Chondrocyte (in vitro differentiated cells): ENCODE data around the gene ABCB9. TPM values are rescaled to one million over a fixed set of nuclear protein-coding genes. Genes with fewer than 3 reads are reported as not detected.
A peak's percentile ranks its signal among the peaks of the same experiment; 100 is the strongest.

ENCODE experiments used
- DNase-seq: peaks from one replicate; pipeline ENCODE4 v3.0.0; 2021; ENCODE audit warnings: mixed read lengths, low spot score
- H3K27ac Mint-ChIP-seq: one replicate; pipeline ENCODE4 v1.8.0; 2021; ENCODE audit warnings: mild to moderate bottlenecking, moderate library complexity, mixed read lengths; ENCODE audit not compliant: unreplicated experiment
- H3K27me3 Mint-ChIP-seq: 2 replicates; pipeline ENCODE4 v1.8.0; 2021; ENCODE audit warnings: low read depth, mixed read lengths
- H3K36me3 Mint-ChIP-seq: 2 replicates; pipeline ENCODE4 v1.8.0; 2021; ENCODE audit warnings: low read depth, mixed read lengths
- H3K4me1 Mint-ChIP-seq: 2 replicates; pipeline ENCODE4 v1.8.0; 2021; ENCODE audit warnings: low read depth, mild to moderate bottlenecking, mixed read lengths
- H3K4me3 Mint-ChIP-seq: one replicate; pipeline ENCODE4 v1.8.0; 2021; ENCODE audit warnings: mild to moderate bottlenecking, moderate library complexity, mixed read lengths; ENCODE audit not compliant: unreplicated experiment
- H3K9me3 Mint-ChIP-seq: 2 replicates; pipeline ENCODE4 v1.8.0; 2021; ENCODE audit warnings: low read depth, mixed read lengths
- CTCF ChIP-seq: fragments of 200-600 bp; sonication (generic); IDR thresholded peaks from 2 replicates; pipeline ENCODE4 v1.5.0; 2021; ENCODE audit warnings: antibody characterized with exemption, mild to moderate bottlenecking, moderate library complexity
- total RNA-seq: library from RNA; stranded (reverse); gene quantifications from 3 replicates; pipeline ENCODE4 v1.2.1, GENCODE V29; 2021

ABCB9 gene
- total RNA-seq, 1 donor from 2014 or later, result 14.2 TPM

- Mint-ChIP-seq H3K27me3 (no peaks in the 10 kb centered on the region), H3K4me3 (peak overlapping the region; percentile 94), H3K36me3 (no peaks in the 10 kb centered on the region), H3K9me3 (no peaks in the 10 kb centered on the region), H3K27ac (peak overlapping the region; percentile 99), H3K4me1 (peaks cover 29% of the 10 kb centered on the region)
- DNase-seq, result peak; percentile 98
- TF ChIP-seq CTCF, result no peak
Observed at GRCh38 chr12:122974274-122974891, 8.1 kb upstream of the ABCB9 start.

GRCh38 chr12:122969676-122970075 is 3.4 kb upstream of the ABCB9 start:
- Mint-ChIP-seq H3K27ac (no peak overlapping the region), H3K27me3 (no peaks in the 10 kb centered on the region), H3K36me3 (no peaks in the 10 kb centered on the region), H3K9me3 (no peaks in the 10 kb centered on the region), H3K4me1 (peaks cover 14% of the 10 kb centered on the region), H3K4me3 (no peak overlapping the region)
- no peak for DNase-seq
- no peak for TF ChIP-seq CTCF

DNA sequence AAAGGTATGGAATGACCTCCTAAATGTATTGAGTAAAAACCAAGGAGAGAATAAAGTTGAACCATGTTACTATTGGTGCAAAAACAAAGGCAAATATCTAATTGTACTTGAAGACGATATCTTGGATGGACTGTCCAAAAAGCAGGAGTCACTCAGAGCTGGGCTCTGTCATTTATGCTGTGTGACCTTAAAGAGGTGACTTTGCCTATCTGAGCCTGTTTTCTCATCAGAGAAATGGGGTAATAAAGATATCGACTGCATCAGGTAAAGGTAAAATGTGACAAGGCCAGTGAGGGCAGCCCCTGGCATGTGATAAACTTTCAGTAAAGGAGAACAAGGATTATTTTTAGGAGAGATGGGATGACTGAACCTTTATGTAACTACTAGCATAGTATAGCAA is 1.8 kb upstream of the ABCB9 start:
- no peak overlapping the region for H3K4me3 Mint-ChIP-seq
- no peaks in the 10 kb centered on the region for H3K36me3 Mint-ChIP-seq
- no peak for TF ChIP-seq CTCF
- H3K4me1 Mint-ChIP-seq, result peaks cover 17% of the 10 kb centered on the region
- no peak overlapping the region for H3K27ac Mint-ChIP-seq
- DNase-seq, result no peak
- H3K27me3 Mint-ChIP-seq, result no peaks in the 10 kb centered on the region
- H3K9me3 Mint-ChIP-seq, result no peaks in the 10 kb centered on the region

- H3K36me3 Mint-ChIP-seq, result no peaks in the 10 kb centered on the region
- DNase-seq, result no peak
- peaks cover 17% of the 10 kb centered on the region for H3K4me1 Mint-ChIP-seq
- H3K4me3 Mint-ChIP-seq, result no peak overlapping the region
- no peak overlapping the region for H3K27ac Mint-ChIP-seq
- no peak for TF ChIP-seq CTCF
- H3K9me3 Mint-ChIP-seq, result no peaks in the 10 kb centered on the region
- no peaks in the 10 kb centered on the region for H3K27me3 Mint-ChIP-seq
Observed at GRCh38 chr12:122966743-122967550, 684 bp upstream of the ABCB9 start.

GRCh38 chr12:122965321-122965751 is 927 bp downstream of the ABCB9 start:
- Mint-ChIP-seq H3K27me3 (no peaks in the 10 kb centered on the region), H3K27ac (no peak overlapping the region), H3K4me1 (peaks cover 17% of the 10 kb centered on the region), H3K4me3 (peak overlapping the region; percentile 72), H3K9me3 (no peaks in the 10 kb centered on the region), H3K36me3 (no peaks in the 10 kb centered on the region)
- DNase-seq, result no peak
- TF ChIP-seq CTCF, result no peak
